HepG2 (cell line): ENCODE measurements around the gene PSMA7. TPM values are rescaled to one million over a fixed set of nuclear protein-coding genes. Genes with fewer than 3 reads are reported as not detected.
A peak's percentile ranks its signal among the peaks of the same experiment; 100 is the strongest.

Experiments used
- ATF6 ChIP-seq: sonication (generic); formaldehyde crosslinking; conservative IDR thresholded peaks from 2 replicates; pipeline ENCODE4 v1.4.0; 2020; ENCODE audit warnings: missing genetic modification reagents
- CENPT ChIP-seq: sonication (generic); formaldehyde crosslinking; IDR thresholded peaks from 2 replicates; pipeline ENCODE4 v1.8.0; 2022; ENCODE audit warnings: low read depth, mild to moderate bottlenecking, moderate library complexity, missing genetic modification reagents
- DBP ChIP-seq: sonication (generic); formaldehyde crosslinking; IDR thresholded peaks from 2 replicates; pipeline ENCODE4 v1.4.0; 2020; ENCODE audit warnings: missing genetic modification reagents; ENCODE audit errors: not compliant biosample characterization
- ETS1 ChIP-seq: sonication (generic); formaldehyde crosslinking; IDR thresholded peaks from 2 replicates; pipeline ENCODE4 v1.4.0; 2020; ENCODE audit warnings: missing genetic modification reagents
- KDM5B ChIP-seq: sonication (generic); formaldehyde crosslinking; IDR thresholded peaks from 2 replicates; pipeline ENCODE4 v1.4.0; 2020; ENCODE audit warnings: missing genetic modification reagents, mild to moderate bottlenecking, borderline replicate concordance
- KLF13 ChIP-seq: sonication (generic); formaldehyde crosslinking; IDR thresholded peaks from 2 replicates; pipeline ENCODE4 v1.4.0; 2020; ENCODE audit warnings: mild to moderate bottlenecking, missing genetic modification reagents
- KLF6 ChIP-seq: IDR thresholded peaks from 2 replicates; pipeline ENCODE4 v1.8.0; 2016; ENCODE audit warnings: missing biosample characterization, missing genetic modification reagents
- LCORL ChIP-seq, 2 experiments: fragments of 450-650 bp in 1 of 2; sonication (generic) in 1 of 2; formaldehyde crosslinking in 1 of 2; IDR thresholded peaks; 2 replicates each; pipeline versions ENCODE4 v1.5.0 to v1.6.1; 2017 to 2020; ENCODE audit warnings: antibody characterized with exemption in 1 of 2, missing genetic modification reagents in 1 of 2
- NPAS2 ChIP-seq: sonication (generic); formaldehyde crosslinking; IDR thresholded peaks from 2 replicates; pipeline ENCODE4 v1.8.0; 2022; ENCODE audit warnings: mild to moderate bottlenecking, missing genetic modification reagents, borderline replicate concordance
- RBM22 ChIP-seq: fragments of 200-400 bp; formaldehyde crosslinking; optimal IDR thresholded peaks from 2 replicates; pipeline ENCODE3; 2017; ENCODE audit warnings: mild to moderate bottlenecking, low read length, moderate library complexity
- SKI ChIP-seq: fragments of 450-650 bp; IDR thresholded peaks from one replicate; pipeline ENCODE4 v1.6.1; 2018; ENCODE audit warnings: mild to moderate bottlenecking; ENCODE audit not compliant: partially characterized antibody
- THYN1 ChIP-seq: sonication (generic); formaldehyde crosslinking; IDR thresholded peaks from 2 replicates; pipeline ENCODE4 v1.8.1; 2023; ENCODE audit warnings: low read depth, mild to moderate bottlenecking, moderate library complexity, missing genetic modification reagents, borderline replicate concordance
- ZBTB21 ChIP-seq: sonication (generic); formaldehyde crosslinking; IDR thresholded peaks from 2 replicates; pipeline ENCODE4 v1.4.0; 2020; ENCODE audit warnings: missing genetic modification reagents
- ZBTB34 ChIP-seq: sonication (generic); formaldehyde crosslinking; IDR thresholded peaks from 2 replicates; pipeline ENCODE4 v1.8.0; 2022; ENCODE audit warnings: mild to moderate bottlenecking, missing genetic modification reagents
- ZNF34 ChIP-seq: sonication (generic); formaldehyde crosslinking; IDR thresholded peaks from 2 replicates; pipeline ENCODE4 v1.4.0; 2020; ENCODE audit warnings: mild to moderate bottlenecking, missing genetic modification reagents, borderline replicate concordance
- ZNF382 ChIP-seq: sonication (generic); formaldehyde crosslinking; IDR thresholded peaks from 2 replicates; pipeline ENCODE4 v1.5.0; 2020; ENCODE audit warnings: missing genetic modification reagents, mild to moderate bottlenecking, borderline replicate concordance
- ZNF674 ChIP-seq: sonication (generic); formaldehyde crosslinking; IDR thresholded peaks from 2 replicates; pipeline ENCODE4 v1.5.0; 2020; ENCODE audit warnings: low read depth, mild to moderate bottlenecking, missing genetic modification reagents
- ZNF747 ChIP-seq: sonication (generic); formaldehyde crosslinking; IDR thresholded peaks from 2 replicates; pipeline ENCODE4 v1.8.1; 2023; ENCODE audit warnings: missing genetic modification reagents, mild to moderate bottlenecking, borderline replicate concordance
- ZNF839 ChIP-seq: sonication (generic); formaldehyde crosslinking; IDR thresholded peaks from 2 replicates; pipeline ENCODE4 v1.4.0; 2020; ENCODE audit warnings: missing genetic modification reagents, mild to moderate bottlenecking, borderline replicate concordance
- polyA plus RNA-seq, 8 experiments: library from polyadenylated mRNA; depleted of rRNA in 3 of 8; stranded (reverse) in 7 of 8; unstranded in 1 of 8; fragments of >200 nt; fragmentation: Illumina TruSeq in 4 of 8; extraction: Trizol in 4 of 8; gene quantifications; 2 replicates each; pipeline versions ENCODE4 v1.2.1 to v1.2.3, GENCODE V29; 2011 to 2016; ENCODE audit warnings: low read depth in 4 of 8, missing spikeins in 1 of 8, mixed read lengths in 1 of 8; ENCODE audit not compliant: insufficient read depth in 1 of 8
- total RNA-seq, 5 experiments: library from RNA; depleted of rRNA; stranded (reverse); fragments of >200 nt; fragmentation: Illumina TruSeq; extraction: Trizol; gene quantifications; 2 replicates each; pipeline ENCODE4 v1.2.3, GENCODE V29; 2016; ENCODE audit warnings: low read depth in 1 of 5

The PSMA7 gene
- total and polyA plus RNA-seq, 2 of the 13 experiments (the other 11 are each of a cell fraction or from before 2014, with no cell fraction given): 531 to 631 TPM

- TF ChIP-seq KLF13 (CRISPR knock-in tag) (peak; percentile 99), ATF6 (CRISPR knock-in tag) (no peak; the same call in 1 of the 2 replicates), ETS1 (peak; percentile 99), SKI (no peak), KLF6 (peak; percentile 97), LCORL (IDR thresholded peaks at IDR 0.05) (no peak), LCORL (CRISPR knock-in tag; IDR thresholded peaks at IDR 0.05) (peak; percentile 89), ZNF839 (CRISPR knock-in tag) (peak; percentile 94), CENPT (CRISPR knock-in tag) (peak; percentile 94), ZNF747 (CRISPR knock-in tag) (peak; percentile 99), ZNF382 (CRISPR knock-in tag) (no peak), ZNF34 (CRISPR knock-in tag) (peak; percentile 87; the same call in 1 of the 2 replicates), ZBTB34 (peak; percentile 83), ZBTB21 (CRISPR knock-in tag) (peak; percentile 22; the same call in 1 of the 2 replicates), RBM22 (peak; percentile 99), ZNF674 (CRISPR knock-in tag) (0 out of 2 replicates have a peak, but pooled peaks have one; percentile 88), DBP (peak; percentile 97), NPAS2 (CRISPR knock-in tag) (no peak), THYN1 (0 out of 2 replicates have a peak, but pooled peaks have one; percentile 23), KDM5B (CRISPR knock-in tag) (peak; percentile 100)
Measured at GRCh38 chr20:62182469-62183425, 39.6 kb upstream of the PSMA7 start, which contains the start of gene MTG2 (continued).
